ENCODE measurements around the gene EMC7. TPM values are rescaled to one million over a fixed set of nuclear protein-coding genes. Genes with fewer than 3 reads are reported as not detected.
"Not testable (repeated sequence)": the region's sequence is repeated elsewhere in the genome, so short reads cannot be mapped to it uniquely, and the experiment has no call there.

EMC7 gene
- total RNA-seq, 2 donors from 2014 or later, result 27.4 to 27.8 TPM

DNA sequence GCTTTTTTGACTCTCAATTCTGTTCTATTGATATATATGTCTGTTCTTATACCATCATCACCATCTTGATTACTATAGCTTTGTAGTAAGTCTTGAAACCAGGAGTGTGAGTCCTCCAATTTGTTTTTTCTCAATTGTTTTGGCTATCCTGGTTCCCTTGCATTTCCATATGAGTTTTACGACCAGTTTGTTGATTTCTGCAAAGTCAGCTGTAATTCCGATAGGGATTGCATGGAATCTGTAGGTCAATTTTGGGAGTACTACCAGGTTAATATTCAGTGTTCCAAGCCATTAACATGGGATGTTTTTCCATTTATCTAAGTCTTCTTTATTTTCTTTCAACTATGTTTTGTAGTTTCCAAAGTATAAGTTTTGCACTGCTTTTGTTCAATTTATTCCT, 27.2 kb upstream of the EMC7 start:
- no peak for ATAC-seq
- H3K27ac ChIP-seq, result no peak overlapping the region

DNA sequence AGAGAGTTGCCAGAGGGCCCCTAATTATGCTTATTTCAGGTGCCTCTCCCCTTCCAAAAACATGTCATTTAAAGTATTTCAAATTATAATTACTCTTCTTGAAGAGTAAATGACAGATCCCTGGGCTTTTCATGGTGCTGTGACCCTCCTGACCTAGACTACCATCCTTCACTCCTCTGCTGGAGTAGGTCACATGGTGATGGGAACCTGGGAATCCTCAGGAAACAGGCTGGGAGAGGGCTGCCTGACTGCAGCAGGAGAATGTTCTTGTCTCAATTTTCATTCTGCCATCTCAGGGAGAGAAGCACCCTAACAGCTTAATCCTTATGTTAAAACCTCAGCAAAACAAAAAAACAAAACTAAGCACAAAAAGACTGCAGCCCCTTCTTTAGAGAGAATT, 24.9 kb upstream of the EMC7 start:
- intact Hi-C loops (cut with DNase I), result no loop called here
- no peak for TF ChIP-seq POLR2A (IDR thresholded peaks at IDR 0.05)
- TF ChIP-seq, protein P1, sequence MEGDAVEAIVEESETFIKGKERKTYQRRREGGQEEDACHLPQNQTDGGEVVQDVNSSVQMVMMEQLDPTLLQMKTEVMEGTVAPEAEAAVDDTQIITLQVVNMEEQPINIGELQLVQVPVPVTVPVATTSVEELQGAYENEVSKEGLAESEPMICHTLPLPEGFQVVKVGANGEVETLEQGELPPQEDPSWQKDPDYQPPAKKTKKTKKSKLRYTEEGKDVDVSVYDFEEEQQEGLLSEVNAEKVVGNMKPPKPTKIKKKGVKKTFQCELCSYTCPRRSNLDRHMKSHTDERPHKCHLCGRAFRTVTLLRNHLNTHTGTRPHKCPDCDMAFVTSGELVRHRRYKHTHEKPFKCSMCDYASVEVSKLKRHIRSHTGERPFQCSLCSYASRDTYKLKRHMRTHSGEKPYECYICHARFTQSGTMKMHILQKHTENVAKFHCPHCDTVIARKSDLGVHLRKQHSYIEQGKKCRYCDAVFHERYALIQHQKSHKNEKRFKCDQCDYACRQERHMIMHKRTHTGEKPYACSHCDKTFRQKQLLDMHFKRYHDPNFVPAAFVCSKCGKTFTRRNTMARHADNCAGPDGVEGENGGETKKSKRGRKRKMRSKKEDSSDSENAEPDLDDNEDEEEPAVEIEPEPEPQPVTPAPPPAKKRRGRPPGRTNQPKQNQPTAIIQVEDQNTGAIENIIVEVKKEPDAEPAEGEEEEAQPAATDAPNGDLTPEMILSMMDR (IDR thresholded peaks at IDR 0.05), result no peak

More for the DNA sequence above, 27.2 kb upstream of the EMC7 start:
- no peak overlapping the region for H3K4me3 ChIP-seq
- TF ChIP-seq, protein P1 (IDR thresholded peaks at IDR 0.05), result no peak
- no peak for TF ChIP-seq POLR2A (IDR thresholded peaks at IDR 0.05)
- DNase-seq, result no peak
- H3K36me3 ChIP-seq (replicated peaks in 1 of 2; ENCODE audit: insufficient read depth in 1 of 2, low read depth in 2 of 2), result no peaks in the 10 kb centered on the region
- H3K27me3 ChIP-seq, result no peaks in the 10 kb centered on the region
- WGBS, 2 donors, result 45 to 50% methylated on average over 2 of the region's 2 CpGs
- H3K4me1 ChIP-seq, result no peaks in the 10 kb centered on the region
- no peaks in the 10 kb centered on the region for H3K9me3 ChIP-seq
- intact Hi-C loops (cut with DNase I), result no loop called here

DNA sequence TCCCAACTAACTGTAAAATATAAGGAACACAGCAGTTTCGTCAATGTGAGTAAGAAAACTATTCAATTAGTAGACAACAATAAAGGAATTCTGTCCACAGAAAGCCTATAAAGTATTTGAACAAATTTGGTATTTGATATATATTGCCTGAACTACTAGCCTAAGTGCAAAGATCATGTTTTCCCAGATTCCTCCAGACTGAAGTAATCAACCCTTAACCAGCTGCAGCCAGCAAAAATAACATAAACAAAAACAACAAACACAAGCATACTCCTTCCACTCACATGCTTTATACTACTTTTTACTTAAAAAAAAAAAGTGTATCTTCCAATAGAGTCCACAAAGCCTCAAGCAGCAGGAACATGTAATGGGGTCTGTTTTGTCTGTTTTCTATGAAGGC, 24.3 kb upstream of the EMC7 start:
- intact Hi-C loops (cut with DNase I), result no loop called here
- DNase-seq (no peak), ATAC-seq (no peak)
- TF ChIP-seq POLR2A (IDR thresholded peaks at IDR 0.05), result no peak
- TF ChIP-seq, protein P1 (IDR thresholded peaks at IDR 0.05), result no peak
- 24 to 45% methylated on average over 1 of the region's 1 CpG for WGBS, 2 donors
- Histone ChIP-seq H3K4me1 (no peaks in the 10 kb centered on the region), H3K36me3 (replicated peaks in 1 of 2; ENCODE audit: insufficient read depth in 1 of 2, low read depth in 2 of 2) (no peaks in the 10 kb centered on the region), H3K27ac (no peak overlapping the region), H3K9me3 (no peaks in the 10 kb centered on the region), H3K4me3 (no peak overlapping the region), H3K27me3 (no peaks in the 10 kb centered on the region)

More for the DNA sequence above, 24.9 kb upstream of the EMC7 start:
- no peak overlapping the region for H3K27ac ChIP-seq
- no peaks in the 10 kb centered on the region for H3K36me3 ChIP-seq (replicated peaks in 1 of 2; ENCODE audit: insufficient read depth in 1 of 2, low read depth in 2 of 2)
- no peak for DNase-seq
- no peak for ATAC-seq
- no peaks in the 10 kb centered on the region for H3K27me3 ChIP-seq
- H3K4me1 ChIP-seq, result no peaks in the 10 kb centered on the region
- no peak overlapping the region for H3K4me3 ChIP-seq
- no peaks in the 10 kb centered on the region for H3K9me3 ChIP-seq

DNA sequence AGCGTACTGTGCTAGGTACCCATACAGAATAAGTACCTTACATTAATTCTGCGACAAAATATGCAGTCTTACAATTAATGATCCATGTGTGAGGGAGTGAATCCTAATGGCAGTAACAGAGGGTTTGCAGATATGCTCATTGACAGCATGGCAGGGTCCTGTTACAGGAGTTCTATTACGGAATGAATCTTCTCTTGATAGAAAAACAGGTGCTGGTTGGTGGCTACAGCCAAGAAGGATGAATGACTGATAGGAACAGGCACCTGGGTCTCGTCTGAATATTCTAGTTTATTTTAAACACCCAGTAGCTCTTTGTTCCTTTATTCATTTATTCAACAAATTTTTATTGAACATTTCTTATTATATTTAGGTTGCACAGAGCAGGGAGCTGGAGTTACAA, 23.0 kb upstream of the EMC7 start:
- H3K36me3 ChIP-seq (replicated peaks in 1 of 2; ENCODE audit: insufficient read depth in 1 of 2, low read depth in 2 of 2), result no peaks in the 10 kb centered on the region
- 69 to 78% methylated on average over 4 of the region's 4 CpGs for WGBS, 2 donors
- H3K27me3 ChIP-seq, result no peaks in the 10 kb centered on the region
- ATAC-seq (no peak), DNase-seq (no peak)
- TF ChIP-seq, protein P1 (IDR thresholded peaks at IDR 0.05), result no peak
- TF ChIP-seq POLR2A (IDR thresholded peaks at IDR 0.05), result no peak
- H3K9me3 ChIP-seq, result no peaks in the 10 kb centered on the region
- intact Hi-C loops (cut with DNase I), result no loop called here
- H3K27ac ChIP-seq, result no peak overlapping the region
- no peaks in the 10 kb centered on the region for H3K4me1 ChIP-seq
- H3K4me3 ChIP-seq, result no peak overlapping the region

DNA sequence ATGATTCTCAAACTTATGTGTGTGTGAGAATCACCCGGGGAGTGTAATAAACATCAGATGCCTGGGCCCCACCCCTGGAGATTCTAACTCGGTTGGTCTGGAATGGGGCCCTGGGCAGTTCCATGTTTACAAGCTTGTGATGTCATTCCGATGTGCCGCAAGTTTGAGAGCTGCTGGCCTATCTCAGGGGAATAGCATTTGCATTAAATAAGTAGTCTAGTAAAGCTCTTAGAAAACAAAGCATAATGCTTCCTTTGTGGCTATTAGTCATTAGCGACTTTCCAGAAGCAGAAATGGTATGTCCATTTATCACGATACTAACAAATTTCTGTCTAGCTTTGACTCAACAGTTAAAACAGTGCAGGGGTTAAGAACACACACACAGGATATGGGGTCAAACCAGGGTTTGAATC, 21.1 kb upstream of the EMC7 start:
- Histone ChIP-seq H3K4me3 (no peak overlapping the region), H3K27ac (no peak overlapping the region), H3K4me1 (no peaks in the 10 kb centered on the region), H3K27me3 (no peaks in the 10 kb centered on the region), H3K36me3 (replicated peaks in 1 of 2; ENCODE audit: insufficient read depth in 1 of 2, low read depth in 2 of 2) (no peaks in the 10 kb centered on the region), H3K9me3 (no peaks in the 10 kb centered on the region)
- TF ChIP-seq, protein P1 (IDR thresholded peaks at IDR 0.05), result no peak
- TF ChIP-seq POLR2A (IDR thresholded peaks at IDR 0.05), result no peak
- WGBS, 2 donors, result 20 to 24% methylated on average over 6 of the region's 6 CpGs
- ATAC-seq (no peak), DNase-seq (no peak)
- intact Hi-C loops (cut with DNase I), result no loop called here

DNA sequence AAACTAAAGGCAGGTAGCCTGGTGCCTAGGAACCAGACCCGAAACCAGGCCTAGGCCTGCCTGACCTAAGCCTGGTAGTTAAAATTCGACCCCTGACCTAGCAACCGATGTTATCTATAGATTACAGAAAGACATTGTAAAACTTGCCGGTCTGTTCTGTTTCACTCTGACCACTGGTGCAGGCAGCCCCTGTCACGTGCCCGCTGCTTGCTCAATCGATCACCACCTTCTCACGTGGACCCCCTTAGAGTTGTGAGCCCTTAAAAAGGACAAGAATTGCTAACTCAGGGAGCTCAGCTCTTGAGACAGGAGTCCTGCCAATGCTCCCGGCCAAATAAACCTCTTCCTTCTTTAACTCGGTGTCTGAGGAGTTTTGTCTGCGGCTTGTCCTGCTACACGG, 20.1 kb upstream of the EMC7 start:
- H3K9me3 ChIP-seq; H3K4me1 ChIP-seq; DNase-seq; H3K27me3 ChIP-seq; intact Hi-C loops (cut with DNase I); H3K4me3 ChIP-seq; H3K27ac ChIP-seq; ATAC-seq; H3K36me3 ChIP-seq (replicated peaks in 1 of 2; ENCODE audit: insufficient read depth in 1 of 2, low read depth in 2 of 2): not testable (repeated sequence)
- 72 to 82% methylated on average over 12 of the region's 12 CpGs for WGBS, 2 donors

DNA sequence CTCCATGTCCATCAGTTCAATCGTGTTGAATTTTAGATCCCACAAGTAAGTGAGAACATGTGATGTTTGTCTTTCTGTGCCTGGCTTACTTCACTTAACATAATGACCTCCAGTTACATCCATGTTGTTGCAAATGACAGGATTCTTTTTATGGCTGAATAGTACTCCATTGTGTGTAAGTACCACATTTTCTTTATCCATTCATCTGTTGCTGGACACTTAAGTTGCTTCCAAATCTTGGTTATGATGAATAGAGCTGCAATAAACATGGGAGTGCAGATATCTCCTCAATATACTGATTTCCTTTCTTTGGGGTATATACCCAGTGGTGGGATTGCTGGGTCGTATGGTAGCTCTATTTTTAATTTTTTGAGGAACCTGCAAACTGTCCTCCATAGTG, 18.8 kb upstream of the EMC7 start:
- 35 to 44% methylated on average over 2 of the region's 2 CpGs for WGBS, 2 donors

More for the DNA sequence above, 18.8 kb upstream of the EMC7 start:
- DNase-seq; H3K36me3 ChIP-seq (replicated peaks in 1 of 2; ENCODE audit: insufficient read depth in 1 of 2, low read depth in 2 of 2); intact Hi-C loops (cut with DNase I); H3K9me3 ChIP-seq; H3K27me3 ChIP-seq; H3K4me3 ChIP-seq; H3K4me1 ChIP-seq; ATAC-seq; H3K27ac ChIP-seq: not testable (repeated sequence)

Measured in body of pancreas (tissue), 4 donors.